GM19099 (cell line): ENCODE data around the gene FAM83F.

ENCODE experiments used
- POLR2A ChIP-seq: IDR thresholded peaks from 3 replicates; pipeline ENCODE4 v1.6.1; 2011; ENCODE audit warnings: low read depth; ENCODE audit not compliant: insufficient read length; ENCODE audit errors: extremely low read depth

Gene FAM83F

DNA sequence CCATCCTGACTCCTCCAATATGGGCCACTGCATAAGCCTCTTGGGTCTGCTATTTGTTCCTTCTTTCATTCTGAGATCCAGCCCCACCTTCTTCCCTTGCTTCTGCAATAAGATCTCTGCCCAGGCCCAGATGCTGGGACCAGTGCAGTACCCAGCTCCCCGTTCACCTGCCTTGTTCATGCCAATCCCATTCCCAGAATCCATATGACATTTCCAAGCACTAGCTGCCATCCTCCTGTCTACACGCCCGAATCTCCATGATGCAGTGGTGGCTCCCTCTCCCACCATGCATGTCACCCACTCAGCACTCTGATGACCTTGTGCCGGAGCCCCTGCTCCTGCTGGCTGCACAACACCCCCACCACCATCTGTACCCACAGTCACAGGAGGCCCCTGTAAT, 11.4 kb upstream of the FAM83F start:
- no peak for TF ChIP-seq POLR2A

DNA sequence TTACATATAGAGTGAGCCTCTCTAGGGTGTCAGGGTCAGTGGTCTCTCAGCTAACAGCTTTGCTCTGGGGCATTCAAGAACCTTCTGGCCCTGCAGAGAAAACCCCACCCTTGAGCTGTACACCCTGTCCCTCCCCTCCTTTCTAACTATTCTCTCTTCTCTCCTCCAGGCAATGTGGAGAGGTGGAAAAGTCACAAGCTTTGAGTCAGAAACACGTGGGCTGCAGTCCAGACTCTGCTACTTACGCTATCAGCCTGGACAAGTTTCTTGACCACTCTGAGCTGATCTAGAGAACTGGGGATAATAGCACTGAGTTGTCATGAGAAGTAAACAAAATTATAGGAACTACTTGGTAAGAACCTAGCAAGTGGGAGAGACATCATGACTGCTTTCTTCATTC, 10.7 kb upstream of the FAM83F start:
- TF ChIP-seq POLR2A: no peak

DNA sequence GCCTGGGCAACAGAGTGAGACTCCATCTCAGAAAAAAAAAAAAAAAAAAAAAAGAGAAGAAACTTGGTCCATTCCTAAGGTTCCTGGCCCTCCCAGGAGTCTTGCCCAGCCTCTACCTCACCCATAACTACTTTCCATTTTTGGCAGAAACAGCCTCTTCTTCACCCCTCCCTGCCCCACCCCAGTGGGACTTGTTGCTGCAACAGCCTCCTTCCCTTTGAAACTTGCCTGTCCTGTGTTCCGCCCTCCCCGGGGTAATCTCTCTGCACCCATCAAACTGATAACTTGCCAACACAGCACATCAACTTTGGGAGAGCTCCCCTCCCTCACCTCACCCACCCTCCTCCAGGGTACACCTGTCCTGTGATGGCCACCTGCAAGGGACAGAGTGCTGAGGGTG, 10.0 kb upstream of the FAM83F start:
- no peak for TF ChIP-seq POLR2A

DNA sequence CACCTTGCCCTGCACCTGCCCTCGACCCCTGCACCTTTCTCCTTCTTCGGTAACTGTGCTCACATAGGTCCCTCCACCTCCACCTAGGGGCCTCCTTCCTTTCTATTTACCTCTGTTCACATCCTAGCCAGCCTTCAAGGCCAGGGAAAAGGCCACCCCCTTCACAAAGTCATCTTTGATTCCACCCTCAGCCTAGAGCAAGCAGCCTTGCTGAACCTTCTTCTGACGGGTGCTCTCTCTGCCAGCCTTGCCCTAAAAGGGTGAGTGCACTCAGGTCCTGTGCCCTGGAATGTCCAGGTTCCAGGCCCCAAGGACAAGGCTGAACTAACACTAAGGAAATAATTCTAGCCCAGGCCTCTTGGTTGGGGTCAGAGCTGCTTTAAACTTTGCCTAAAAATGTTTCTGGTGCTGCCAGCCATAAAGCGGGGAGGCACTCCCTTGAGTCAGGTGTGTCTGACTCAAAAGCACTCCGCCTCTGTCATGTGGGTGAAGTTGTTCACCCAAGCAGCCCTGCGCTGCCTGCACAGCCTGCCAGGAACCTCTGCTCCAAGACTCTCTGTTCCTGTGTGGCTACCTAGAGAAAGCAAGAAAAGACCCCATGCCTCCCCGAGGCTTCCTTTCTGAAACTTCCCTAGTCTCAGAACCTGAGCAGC, 9.2 kb upstream of the FAM83F start:
- TF ChIP-seq POLR2A: no peak

DNA sequence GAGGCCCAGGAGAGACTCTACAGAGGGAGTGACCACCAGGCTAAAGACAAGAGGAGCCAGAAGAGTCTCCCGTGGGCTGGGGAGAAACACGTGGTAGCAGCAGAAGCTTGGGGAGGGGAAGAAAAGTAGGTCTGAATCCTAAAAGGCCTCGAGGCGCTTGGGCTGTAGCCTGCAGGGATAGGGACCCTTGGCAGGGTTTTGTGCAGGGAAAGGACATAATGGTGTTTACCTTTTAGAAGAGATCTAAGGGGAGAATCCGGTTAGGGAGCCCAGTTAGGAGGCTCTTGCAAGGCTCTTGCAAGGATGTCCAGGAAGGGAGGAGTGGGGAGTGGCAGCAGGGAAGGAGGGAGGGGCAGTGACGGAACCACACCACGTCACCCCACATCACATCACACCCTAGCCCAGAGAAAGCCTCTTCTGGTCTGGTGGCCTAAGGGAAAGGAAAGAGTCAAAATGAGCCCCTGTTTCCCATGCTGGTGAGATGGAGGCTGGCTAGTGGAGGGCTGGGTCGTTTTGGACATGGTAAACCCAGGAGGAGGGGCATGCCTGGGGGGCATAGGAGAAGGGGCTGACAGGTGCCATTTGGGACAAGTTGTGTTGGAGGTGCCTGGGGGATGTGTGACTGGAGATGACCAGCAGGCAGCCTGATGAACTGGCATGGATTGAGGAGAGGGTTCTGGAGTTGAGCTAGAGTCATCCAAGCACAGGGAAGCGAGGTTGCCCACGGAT, 6.2 kb upstream of the FAM83F start:
- TF ChIP-seq POLR2A: no peak

DNA sequence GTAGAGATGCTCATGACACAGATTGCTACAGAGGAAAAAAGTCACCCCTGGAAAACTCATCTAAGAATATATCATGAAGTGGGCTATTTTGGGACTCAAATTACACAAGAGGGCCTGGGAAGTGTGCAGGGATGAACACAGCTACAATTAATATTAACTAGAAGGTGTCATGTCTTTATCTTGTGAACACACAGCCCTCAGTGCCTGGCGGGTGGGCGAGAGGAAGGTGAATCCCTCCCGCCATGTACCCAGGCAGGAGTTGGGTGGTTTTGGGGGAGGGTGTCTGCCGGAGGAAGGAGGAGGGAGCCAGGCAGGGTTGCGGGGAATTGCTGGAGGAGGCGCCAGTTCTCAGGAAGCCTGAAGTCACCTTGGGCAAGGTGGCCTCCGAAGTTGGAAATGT, 5.1 kb upstream of the FAM83F start:
- no peak for TF ChIP-seq POLR2A

DNA sequence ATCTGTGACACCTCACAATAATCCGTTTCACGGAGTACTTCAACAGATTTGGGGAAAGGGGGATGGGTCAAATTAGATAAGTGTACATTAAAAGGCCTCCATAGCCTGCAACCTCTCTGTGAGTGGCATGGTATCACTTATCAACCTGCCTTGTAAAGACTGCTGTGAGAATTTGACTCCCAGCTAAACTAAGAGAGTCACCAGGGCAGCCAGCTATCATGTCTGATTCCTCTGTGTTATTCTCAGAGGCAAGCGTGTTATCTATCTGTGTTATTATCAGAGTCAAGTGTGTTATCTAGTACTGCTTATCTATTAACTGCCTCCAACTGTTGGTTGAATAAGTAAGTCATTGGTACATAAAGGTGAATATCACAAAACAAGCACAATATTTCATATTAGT, 4.1 kb upstream of the FAM83F start:
- no peak for TF ChIP-seq POLR2A

DNA sequence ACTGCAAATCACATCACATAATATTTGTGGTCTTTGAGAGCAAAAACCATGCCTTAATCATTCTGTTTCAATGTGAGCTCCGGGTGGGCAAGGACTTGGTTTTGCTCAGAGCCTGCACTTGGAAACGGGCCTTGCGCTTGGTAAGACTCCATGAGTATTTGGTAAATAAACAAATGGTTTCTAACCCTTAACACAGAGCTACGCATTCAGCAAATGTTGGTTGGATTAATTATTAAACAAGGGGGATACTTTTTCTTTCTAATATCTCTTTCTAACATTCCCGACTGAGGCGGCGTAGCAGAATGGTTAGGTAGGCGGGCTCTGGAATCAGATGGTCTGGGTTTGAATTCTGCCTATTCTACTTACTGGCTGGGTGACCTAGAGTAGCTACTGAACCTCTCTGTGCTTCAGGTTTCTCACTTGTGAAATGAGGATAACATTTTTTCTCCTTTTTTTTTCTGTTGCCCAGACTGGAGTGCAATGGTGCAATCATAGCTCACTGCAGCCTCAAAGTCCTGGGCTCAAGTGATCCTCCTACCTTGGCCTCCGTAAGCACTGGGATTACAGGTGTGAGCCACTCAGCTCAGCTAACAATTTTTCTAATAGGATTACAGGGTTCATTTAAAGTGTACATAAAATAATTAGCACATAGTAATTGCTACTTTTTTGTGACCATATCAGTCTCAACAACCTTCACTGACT, 3.4 kb upstream of the FAM83F start:
- TF ChIP-seq POLR2A: no peak

DNA sequence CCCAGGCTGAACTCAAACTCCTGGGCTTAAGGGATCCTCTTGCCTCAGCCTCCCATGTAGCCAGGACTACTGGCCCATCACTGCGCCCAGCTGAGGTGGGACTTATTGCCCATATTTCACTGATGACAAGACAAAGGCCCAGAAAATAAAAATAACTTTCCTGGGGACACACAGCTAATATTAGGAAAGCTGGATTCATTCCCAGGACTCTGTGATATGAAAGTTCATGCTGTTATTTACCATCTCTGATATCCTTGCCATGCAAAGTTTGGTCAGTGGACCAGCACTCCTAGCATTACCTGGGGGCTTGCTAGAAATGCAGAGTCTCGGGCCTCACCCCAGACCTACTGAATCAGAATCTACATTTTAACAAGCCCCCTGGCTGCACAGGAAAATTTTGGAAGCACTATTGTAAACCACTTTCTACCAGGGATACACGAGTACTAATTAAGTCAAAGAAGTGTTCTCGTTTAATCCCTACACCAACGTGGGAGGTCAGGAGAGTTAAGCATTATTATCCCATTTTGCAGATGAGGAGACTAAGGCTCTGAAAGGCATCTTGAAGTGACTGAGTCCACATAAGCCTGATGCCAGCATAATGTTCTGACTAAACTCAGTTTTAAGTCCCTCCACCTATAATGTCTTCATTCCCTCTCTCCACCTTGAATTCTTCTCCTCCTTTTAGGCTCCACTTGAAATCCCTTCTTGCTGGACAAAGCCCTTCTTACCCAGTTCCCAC, 2.5 kb upstream of the FAM83F start:
- no peak for TF ChIP-seq POLR2A

DNA sequence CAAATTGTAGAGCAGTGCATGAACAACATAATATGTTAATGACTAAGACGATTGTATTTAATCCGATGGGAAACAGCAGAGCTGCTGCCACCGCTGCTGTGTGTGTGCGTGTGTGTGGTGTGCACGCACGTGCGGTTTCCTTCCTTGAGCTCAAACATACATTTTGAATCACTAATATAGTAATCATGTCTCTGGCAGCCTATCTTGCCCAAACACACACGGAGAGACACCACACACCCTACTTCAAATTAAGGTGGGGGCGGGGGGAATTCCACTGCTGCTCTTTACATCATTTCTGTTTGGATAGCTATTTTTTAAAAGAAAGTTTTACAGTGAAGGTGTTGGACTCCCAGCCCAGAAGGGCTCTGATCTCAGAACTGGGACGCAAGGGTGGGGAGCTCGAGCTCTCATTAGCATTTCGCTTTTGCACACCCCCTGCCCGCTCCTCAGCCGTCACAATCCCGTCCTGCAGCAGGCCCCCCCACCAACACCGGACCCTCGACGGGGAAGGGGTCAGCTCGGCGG, 651 bp upstream of the FAM83F start:
- TF ChIP-seq POLR2A: no peak

DNA sequence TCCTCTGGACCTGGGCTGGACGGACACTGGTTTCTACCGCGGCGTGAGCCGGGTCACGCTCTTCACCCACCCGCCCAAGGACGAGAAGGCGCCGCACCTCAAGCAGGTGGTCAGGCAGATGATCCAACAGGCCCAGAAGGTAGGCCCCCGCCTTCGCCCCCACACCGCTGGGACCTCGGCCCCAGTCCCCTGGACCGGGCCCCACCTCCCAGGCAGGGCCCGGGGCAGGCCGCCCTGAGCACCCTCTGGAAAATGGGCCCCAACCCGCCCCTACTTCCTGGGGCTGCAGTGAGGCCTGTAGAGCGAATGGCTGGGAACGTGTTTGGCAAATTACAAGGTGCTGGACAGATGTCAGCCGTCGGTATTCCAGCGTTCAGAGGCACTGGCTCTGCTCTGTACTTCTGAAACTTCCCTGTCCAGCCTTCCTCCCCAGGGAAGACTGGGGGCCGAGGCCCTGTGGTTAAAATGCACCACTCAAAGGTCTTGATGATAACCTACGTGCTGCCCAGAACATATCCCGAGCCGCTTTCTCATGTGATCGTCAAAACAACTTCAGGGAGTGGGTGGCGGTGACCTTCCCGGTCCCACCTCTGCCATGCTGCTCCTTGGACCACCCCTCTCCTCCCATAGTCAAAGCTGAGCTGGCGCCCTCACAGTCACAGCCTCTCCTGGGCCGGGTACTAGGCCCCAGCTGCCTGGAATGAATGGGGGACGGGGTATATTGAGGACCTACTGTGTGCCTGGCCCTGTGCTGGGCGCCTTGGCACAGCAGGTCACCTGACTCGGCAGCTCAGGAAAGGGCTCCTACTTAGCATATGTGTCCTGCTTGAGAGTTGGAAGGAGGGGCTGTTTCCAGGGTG, 869 bp downstream of the FAM83F start:
- no peak for TF ChIP-seq POLR2A

DNA sequence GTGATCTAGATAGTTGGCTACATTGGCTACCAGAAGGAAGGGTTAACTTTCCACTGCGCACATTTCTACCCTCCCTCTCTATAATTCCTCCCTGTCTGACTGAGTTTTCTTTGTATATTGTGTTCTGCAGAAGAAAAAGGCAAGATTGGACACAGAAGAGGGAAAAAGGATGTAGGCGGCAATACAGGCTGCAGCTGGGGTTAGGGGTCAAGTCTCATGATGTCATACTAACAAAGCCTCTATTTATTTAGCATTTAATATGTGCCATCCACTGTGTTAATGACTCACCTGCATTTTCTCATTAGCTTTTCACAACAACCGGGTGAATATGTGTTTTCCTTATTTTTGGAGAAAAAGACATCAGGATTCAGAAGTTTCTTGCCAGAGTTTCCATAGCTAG, 2.0 kb downstream of the FAM83F start:
- no peak for TF ChIP-seq POLR2A

DNA sequence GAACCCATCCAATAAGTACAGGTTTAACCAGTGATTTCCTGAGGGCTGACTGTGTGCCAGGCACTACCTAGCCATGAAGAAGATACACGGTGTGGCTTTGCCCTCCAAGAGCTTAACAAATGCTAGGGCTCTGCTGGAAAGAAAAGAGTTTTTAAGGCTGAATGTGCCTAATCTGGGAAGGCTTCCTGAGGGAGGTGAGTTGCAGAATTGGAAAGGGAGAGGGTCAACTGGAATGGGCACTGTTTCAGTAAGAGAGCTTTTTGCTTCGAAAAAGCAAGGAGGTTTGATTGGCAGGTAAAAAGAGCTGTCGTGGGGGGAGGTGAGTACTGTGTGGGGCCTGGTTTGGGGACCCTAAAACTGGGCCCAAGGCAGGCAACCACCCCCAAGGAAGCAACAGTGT, 2.7 kb downstream of the FAM83F start:
- no peak for TF ChIP-seq POLR2A

DNA sequence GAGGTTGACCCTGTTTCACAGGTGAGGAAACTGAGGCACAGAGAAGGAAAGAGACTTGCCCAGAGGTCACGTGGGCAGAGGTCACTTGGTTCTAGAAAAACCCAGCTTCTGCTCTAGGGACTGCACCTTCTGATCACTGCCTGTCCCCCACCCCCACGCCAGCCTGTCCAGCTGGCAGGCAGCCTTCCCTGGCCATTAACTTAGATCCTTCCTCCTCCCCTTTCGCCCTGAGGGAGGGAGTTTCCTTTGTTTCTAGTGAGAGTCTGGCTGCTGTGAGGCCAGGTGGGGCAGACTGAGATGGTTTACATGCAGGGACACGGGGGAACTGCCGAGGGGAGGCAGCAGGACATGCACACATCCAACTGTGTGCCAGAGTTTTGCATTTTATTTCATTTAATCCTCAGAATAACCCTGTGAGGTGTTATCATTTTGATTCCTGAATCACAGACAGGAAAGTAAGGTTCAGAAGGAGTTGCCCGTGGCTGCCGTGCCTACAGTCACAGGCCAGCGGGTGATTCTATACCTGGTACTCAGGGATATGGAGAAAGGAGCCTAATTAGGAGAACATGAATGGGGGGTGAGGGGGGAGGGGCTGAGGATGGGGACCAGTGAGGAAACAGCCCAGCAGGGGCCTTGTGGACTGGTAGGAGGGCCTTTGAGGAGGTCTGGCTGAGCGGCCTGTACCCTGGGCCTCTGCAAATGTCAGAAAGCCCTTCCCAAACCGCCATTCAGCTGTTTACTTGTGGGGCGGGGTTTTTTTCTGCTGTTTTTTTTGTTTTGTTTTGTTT, 3.4 kb downstream of the FAM83F start:
- TF ChIP-seq POLR2A: no peak

DNA sequence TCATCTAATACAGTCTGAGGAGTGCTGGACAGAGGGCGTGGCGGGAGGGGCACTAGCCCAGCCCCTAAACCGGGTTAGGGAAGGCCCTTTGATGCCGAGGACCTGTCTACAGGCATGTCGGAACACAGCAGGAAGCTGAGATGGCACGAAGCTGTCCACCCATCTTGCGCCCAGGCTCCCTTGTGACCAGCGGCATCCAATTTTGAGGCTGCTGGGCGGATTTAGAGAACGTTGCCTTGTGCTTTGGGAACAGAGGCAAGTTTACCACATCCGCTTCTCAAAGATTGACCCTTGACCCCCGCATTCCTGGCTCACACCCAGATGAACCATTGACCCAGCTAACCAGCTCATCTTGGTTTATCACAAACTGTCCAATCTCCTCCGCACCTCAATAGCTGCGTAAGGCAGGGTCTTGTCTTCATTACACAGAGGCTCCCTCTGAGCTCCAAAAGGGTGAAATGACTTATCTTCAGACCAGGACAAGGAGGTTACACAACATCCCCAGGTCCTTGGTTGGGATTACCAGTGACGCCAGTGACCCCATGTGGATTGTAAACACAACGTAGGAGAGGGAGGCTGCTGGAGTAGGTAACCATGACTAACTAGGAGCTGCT, 4.5 kb downstream of the FAM83F start:
- no peak for TF ChIP-seq POLR2A
